PC-3 (cell line): ENCODE results near the gene FYN. TPM values are rescaled to one million over a fixed set of nuclear protein-coding genes. Genes with fewer than 3 reads are reported as not detected.

Experiments used
- ATAC-seq: fragments of 200-7000 bp; cut with Tn5 transposase; 2 replicates; pipeline ENCODE4 v1.9.1; 2020; ENCODE audit warnings: mild to moderate bottlenecking, moderate library complexity
- BruUV-seq: library from RNA; stranded (reverse); fragments of 400-500 nt; replicated peaks from 2 replicates; lab custom pipeline; 2021; lab: Mats Ljungman, UMichigan
- CTCF ChIA-PET: fragments of 300-600 bp; sonication (Branson Sonifier 250); formaldehyde crosslinking; loops from one replicate; lab custom pipeline; 2022; ENCODE audit warnings: antibody characterized with exemption; lab: Charles Lee
- POLR2A ChIA-PET: fragments of 300-600 bp; sonication (Branson Sonifier 250); formaldehyde crosslinking; loops from one replicate; lab custom pipeline; 2022; ENCODE audit warnings: antibody characterized with exemption; ENCODE audit not compliant: unreplicated experiment; lab: Charles Lee
- DNase-seq: peaks from one replicate; pipeline ENCODE4 v3.0.0-alpha.2; 2015
- H2AFZ ChIP-seq: fragments of 300-600 bp; sonication (generic); 2 replicates; pipeline ENCODE4 v1.6.0; 2016; ENCODE audit warnings: antibody characterized with exemption, low read length
- H3F3A ChIP-seq: fragments of 300-600 bp; sonication (generic); one replicate; pipeline ENCODE4 v1.6.0; 2017; ENCODE audit warnings: antibody characterized with exemption, low read length, control low read depth, mild to moderate bottlenecking; ENCODE audit not compliant: unreplicated experiment
- H3K27ac ChIP-seq: fragments of 300-600 bp; sonication (generic); 2 replicates; pipeline ENCODE4 v1.5.1; 2016; ENCODE audit warnings: mild to moderate bottlenecking, low read length
- H3K27me3 ChIP-seq: fragments of 300-600 bp; sonication (generic); 2 replicates; pipeline ENCODE4 v1.6.1; 2016; ENCODE audit warnings: low read length, mixed read lengths
- H3K36me3 ChIP-seq: fragments of 300-600 bp; sonication (generic); 2 replicates; pipeline ENCODE4 v1.6.1; 2016; ENCODE audit warnings: low read depth, mixed run types, low read length, mixed read lengths
- H3K4me1 ChIP-seq: fragments of 300-600 bp; sonication (generic); 2 replicates; pipeline ENCODE4 v1.5.1; 2016; ENCODE audit warnings: low read length; ENCODE audit not compliant: insufficient read depth
- H3K4me2 ChIP-seq: fragments of 300-600 bp; sonication (generic); 2 replicates; pipeline ENCODE4 v1.6.0; 2016; ENCODE audit warnings: low read length
- H3K4me3 ChIP-seq: fragments of 300-600 bp; sonication (generic); 2 replicates; pipeline ENCODE4 v1.5.1; 2016; ENCODE audit warnings: mild to moderate bottlenecking, low read length, mixed read lengths
- H3K79me2 ChIP-seq: fragments of 300-600 bp; sonication (generic); 2 replicates; pipeline ENCODE4 v1.6.1; 2017; ENCODE audit warnings: low read length, mixed read lengths
- H3K9ac ChIP-seq: fragments of 300-600 bp; sonication (generic); 2 replicates; pipeline ENCODE4 v1.6.0; 2016; ENCODE audit warnings: mild to moderate bottlenecking, low read length
- H3K9me2 ChIP-seq: fragments of 300-600 bp; sonication (generic); replicated peaks from 2 replicates; pipeline ENCODE4 v1.6.1; 2016; ENCODE audit warnings: mixed run types, low read length, mixed read lengths
- H3K9me3 ChIP-seq: fragments of 300-600 bp; sonication (generic); 2 replicates; pipeline ENCODE4 v1.6.1; 2016; ENCODE audit warnings: low read length, mixed read lengths
- H4K20me1 ChIP-seq: fragments of 300-600 bp; sonication (generic); 2 replicates; pipeline ENCODE4 v1.6.1; 2016; ENCODE audit warnings: low read length, mixed read lengths
- EZH2 ChIP-seq: fragments of 300-600 bp; sonication (generic); IDR thresholded peaks from one replicate; pipeline ENCODE4 v1.6.1; 2017; ENCODE audit warnings: antibody characterized with exemption, mild to moderate bottlenecking, low read length; ENCODE audit not compliant: unreplicated experiment
- EZH2phosphoT487 ChIP-seq: fragments of 300-600 bp; sonication (generic); IDR thresholded peaks from 2 replicates; pipeline ENCODE4 v1.6.1; 2018; ENCODE audit warnings: mild to moderate bottlenecking, antibody characterized with exemption, low read length, borderline replicate concordance
- intact Hi-C: fragments of 100-400 bp; cut with micrococcal nuclease; formaldehyde crosslinking; loops from 2 replicates; pipeline ENCODE4 v1.9.0; 2023
- total RNA-seq: library from RNA; depleted of rRNA; stranded (reverse); fragments of >200 nt; gene quantifications from 2 replicates; pipeline ENCODE4 v1.2.3, GENCODE V29; 2014
- TF ChIP-seq, protein P1 (sequence below): fragments of 300-600 bp; sonication (generic); conservative IDR thresholded peaks from 2 replicates; pipeline ENCODE4 v1.5.1; 2017; ENCODE audit warnings: antibody characterized with exemption, low read depth, mild to moderate bottlenecking, low read length

The FYN gene
- total RNA-seq, 1 experiment from 2014 or later, result 27.6 TPM

DNA sequence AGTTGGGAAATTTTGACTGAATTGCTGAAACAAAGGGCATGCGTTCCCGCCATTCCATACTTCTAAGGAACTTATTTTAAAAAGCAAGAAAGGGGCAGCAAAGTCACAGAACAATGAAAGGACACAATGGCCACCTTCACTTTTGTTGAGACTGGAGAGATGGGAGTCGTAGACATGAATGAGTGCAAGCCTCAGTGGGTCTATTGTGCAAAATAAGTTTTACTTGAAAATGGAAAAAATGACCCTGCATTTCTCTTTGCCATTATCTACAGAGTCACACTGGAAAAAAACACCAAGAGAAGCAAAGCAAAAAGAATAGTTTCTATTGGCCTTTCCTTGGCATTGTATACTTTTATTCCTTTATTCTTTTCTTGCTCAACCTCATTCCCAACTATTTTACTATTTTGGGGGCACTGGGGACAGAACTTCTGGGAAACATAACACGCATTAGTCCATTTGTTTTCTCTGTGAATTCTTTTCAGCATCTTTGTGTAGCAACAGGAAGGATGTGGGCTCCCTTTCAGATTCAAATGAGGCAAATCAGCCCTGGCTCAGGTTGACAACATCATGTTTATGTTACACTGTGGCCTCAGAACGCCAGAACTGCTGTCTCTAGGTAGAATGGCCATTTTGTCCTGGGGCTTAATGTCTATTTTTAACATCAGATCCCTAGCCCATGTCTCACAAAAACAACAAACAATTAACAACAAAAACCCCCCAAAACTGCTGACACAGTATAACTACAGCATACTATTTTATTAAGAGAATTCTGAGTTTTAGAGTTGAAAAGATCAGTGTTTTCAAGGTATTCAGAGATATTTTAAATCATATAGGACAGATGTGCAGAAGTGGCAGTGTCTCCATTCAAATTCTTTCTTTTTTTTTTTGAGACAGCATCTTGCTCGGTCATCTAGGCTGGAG, 122.2 kb downstream of the FYN start:
- intact Hi-C loops, result no loop called here
- Histone ChIP-seq H3K9me3 (no peaks in the 10 kb centered on the region), H3K36me3 (no peaks in the 10 kb centered on the region), H2AFZ (no peak overlapping the region), H3K9me2 (no peaks in the 10 kb centered on the region), H3K4me1 (no peaks in the 10 kb centered on the region), H3K79me2 (no peaks in the 10 kb centered on the region), H3K4me2 (no peak overlapping the region), H3K27ac (no peak overlapping the region), H3K9ac (no peak overlapping the region), H3K4me3 (no peak overlapping the region), H4K20me1 (no peaks in the 10 kb centered on the region), H3F3A (no peaks in the 10 kb centered on the region), H3K27me3 (no peaks in the 10 kb centered on the region)
- BruUV-seq, result no TSS peak
- ATAC-seq, result no peak
- CTCF ChIA-PET, result no interaction called here
- no peak for DNase-seq
- POLR2A ChIA-PET, result no interaction called here
- no peak for TF ChIP-seq EZH2phosphoT487
- no peak for TF ChIP-seq EZH2
- TF ChIP-seq, protein P1, sequence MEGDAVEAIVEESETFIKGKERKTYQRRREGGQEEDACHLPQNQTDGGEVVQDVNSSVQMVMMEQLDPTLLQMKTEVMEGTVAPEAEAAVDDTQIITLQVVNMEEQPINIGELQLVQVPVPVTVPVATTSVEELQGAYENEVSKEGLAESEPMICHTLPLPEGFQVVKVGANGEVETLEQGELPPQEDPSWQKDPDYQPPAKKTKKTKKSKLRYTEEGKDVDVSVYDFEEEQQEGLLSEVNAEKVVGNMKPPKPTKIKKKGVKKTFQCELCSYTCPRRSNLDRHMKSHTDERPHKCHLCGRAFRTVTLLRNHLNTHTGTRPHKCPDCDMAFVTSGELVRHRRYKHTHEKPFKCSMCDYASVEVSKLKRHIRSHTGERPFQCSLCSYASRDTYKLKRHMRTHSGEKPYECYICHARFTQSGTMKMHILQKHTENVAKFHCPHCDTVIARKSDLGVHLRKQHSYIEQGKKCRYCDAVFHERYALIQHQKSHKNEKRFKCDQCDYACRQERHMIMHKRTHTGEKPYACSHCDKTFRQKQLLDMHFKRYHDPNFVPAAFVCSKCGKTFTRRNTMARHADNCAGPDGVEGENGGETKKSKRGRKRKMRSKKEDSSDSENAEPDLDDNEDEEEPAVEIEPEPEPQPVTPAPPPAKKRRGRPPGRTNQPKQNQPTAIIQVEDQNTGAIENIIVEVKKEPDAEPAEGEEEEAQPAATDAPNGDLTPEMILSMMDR, result no peak

DNA sequence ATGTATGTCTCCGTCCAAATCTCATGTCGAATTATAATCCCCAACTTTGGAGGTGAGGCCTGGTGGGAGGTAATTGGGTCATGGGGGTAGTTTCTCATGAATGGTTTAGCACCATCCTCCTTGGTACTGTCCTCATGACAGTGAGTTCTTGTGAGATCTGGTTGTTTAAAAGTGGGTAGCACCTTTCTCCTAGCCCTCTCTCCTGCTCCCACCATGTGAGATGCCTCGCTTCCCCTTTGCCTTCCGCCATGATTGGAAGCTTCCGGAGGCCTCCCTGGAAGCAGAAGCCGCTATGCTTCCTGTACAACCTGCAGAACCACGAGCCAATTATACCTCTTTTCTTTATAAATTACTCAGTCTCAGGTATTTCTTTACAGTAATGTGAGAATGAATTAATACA, 123.1 kb downstream of the FYN start:
- ChIA-PET CTCF (no interaction called here), POLR2A (no interaction called here)
- no peak overlapping the region for H3K9ac ChIP-seq
- DNase-seq (no peak), ATAC-seq (no peak)
- no peaks in the 10 kb centered on the region for H3K4me1 ChIP-seq
- H3K79me2 ChIP-seq, result no peaks in the 10 kb centered on the region
- H3K4me2 ChIP-seq, result no peak overlapping the region
- no peaks in the 10 kb centered on the region for H4K20me1 ChIP-seq
- H3K36me3 ChIP-seq, result no peaks in the 10 kb centered on the region
- no peaks in the 10 kb centered on the region for H3F3A ChIP-seq
- TF ChIP-seq EZH2 (no peak), EZH2phosphoT487 (no peak)
- TF ChIP-seq, protein P1, result no peak
- H3K9me2 ChIP-seq, result no peaks in the 10 kb centered on the region
- no peak overlapping the region for H2AFZ ChIP-seq
- no peaks in the 10 kb centered on the region for H3K27me3 ChIP-seq
- no peaks in the 10 kb centered on the region for H3K9me3 ChIP-seq
- H3K27ac ChIP-seq, result no peak overlapping the region
- no peak overlapping the region for H3K4me3 ChIP-seq
- BruUV-seq, result no TSS peak
- intact Hi-C loops, result no loop called here

DNA sequence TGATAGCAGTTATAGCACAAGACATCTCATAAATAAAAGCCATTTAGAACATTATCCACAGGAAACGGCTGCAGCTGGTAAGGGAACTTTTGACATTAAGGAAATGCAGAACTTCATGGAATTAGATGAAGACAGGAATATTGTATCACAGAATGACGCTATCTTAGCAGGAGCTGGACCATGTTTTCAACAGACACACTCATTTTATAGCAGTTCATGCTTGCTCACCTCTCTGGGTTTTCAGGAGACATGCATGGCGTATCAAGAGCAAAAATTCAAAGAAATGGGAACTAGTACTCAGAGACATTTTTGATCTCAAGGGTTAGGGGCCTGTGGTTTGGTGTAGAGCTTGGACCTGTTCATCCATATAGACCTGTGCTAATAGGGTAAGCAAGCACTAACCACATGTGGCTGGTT, 125.0 kb downstream of the FYN start:
- Histone ChIP-seq H3K27me3 (no peaks in the 10 kb centered on the region), H3K4me1 (no peaks in the 10 kb centered on the region), H3K4me2 (no peak overlapping the region), H3K27ac (no peak overlapping the region), H3K9me2 (no peaks in the 10 kb centered on the region), H3K9me3 (no peaks in the 10 kb centered on the region), H2AFZ (no peak overlapping the region), H3K36me3 (no peaks in the 10 kb centered on the region), H3K4me3 (no peak overlapping the region), H3K79me2 (no peaks in the 10 kb centered on the region), H3F3A (no peaks in the 10 kb centered on the region), H3K9ac (no peak overlapping the region), H4K20me1 (no peaks in the 10 kb centered on the region)
- intact Hi-C loops, result no loop called here
- ChIA-PET CTCF (no interaction called here), POLR2A (no interaction called here)
- DNase-seq (no peak), ATAC-seq (no peak)
- TF ChIP-seq EZH2phosphoT487, result no peak
- TF ChIP-seq, protein P1, result no peak
- BruUV-seq, result no TSS peak
